ENCODE measurements around the gene TMEM175. TPM values are rescaled to one million over a fixed set of nuclear protein-coding genes. Genes with fewer than 3 reads are reported as not detected.

Gene TMEM175
- total and polyA plus RNA-seq, 9 of the 15 experiments (the other 6 are each of a cell fraction or from before 2014, with no cell fraction given) = 0.13 to 30.9 (median 9.4) TPM

DNA sequence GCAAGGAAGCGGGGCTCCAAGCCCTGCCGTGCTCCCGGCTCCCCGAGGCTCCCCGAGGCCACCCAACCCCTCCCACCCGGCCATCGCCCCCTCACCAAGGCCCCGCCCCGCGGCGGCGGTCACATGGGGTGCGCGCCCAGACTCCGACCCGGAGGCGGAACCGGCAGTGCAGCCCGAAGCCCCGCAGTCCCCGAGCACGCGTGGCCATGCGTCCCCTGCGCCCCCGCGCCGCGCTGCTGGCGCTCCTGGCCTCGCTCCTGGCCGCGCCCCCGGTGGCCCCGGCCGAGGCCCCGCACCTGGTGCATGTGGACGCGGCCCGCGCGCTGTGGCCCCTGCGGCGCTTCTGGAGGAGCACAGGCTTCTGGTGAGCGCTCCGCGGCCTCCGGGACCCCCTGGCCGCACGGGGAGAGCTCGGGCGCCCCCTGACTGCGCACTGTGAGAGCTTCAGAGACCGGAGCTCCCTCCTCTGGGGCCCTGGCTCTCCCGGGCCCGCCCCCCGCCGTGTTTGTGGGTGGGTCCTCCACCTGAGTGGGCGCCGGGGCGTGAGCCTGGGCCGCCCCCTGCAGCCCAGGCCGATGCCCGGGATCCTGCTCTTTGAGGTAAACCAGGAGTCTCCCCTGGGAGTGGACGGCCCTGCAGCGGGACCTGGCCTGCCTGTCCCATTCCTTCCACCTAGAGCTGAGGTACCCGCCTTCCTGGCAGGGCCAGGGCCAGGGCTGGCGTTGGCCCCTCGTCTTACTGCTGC, 54.8 kb downstream of the TMEM175 start, which contains the start of gene IDUA (continued):
- TF ChIP-seq, protein P1, sequence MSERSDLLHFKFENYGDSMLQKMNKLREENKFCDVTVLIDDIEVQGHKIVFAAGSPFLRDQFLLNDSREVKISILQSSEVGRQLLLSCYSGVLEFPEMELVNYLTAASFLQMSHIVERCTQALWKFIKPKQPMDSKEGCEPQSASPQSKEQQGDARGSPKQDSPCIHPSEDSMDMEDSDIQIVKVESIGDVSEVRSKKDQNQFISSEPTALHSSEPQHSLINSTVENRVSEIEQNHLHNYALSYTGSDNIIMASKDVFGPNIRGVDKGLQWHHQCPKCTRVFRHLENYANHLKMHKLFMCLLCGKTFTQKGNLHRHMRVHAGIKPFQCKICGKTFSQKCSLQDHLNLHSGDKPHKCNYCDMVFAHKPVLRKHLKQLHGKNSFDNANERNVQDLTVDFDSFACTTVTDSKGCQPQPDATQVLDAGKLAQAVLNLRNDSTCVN (CRISPR knock-in tag; IDR thresholded peaks at IDR 0.05) = no peak
- TF ChIP-seq RBM34 (IDR thresholded peaks at IDR 0.05; ENCODE audit: borderline replicate concordance, insufficient read depth, low read length) = no peak
- no peak for TF ChIP-seq SMAD2 (IDR thresholded peaks at IDR 0.05; ENCODE audit: low read depth, low read length)
- no peak for TF ChIP-seq BRF1 (IDR thresholded peaks at IDR 0.05; ENCODE audit: borderline replicate concordance, extremely low read depth, insufficient read length)
- no peak; the same call in 1 of the 2 replicates for TF ChIP-seq CREB1 (IDR thresholded peaks at IDR 0.05)
- 0 out of 2 replicates have a peak, but pooled peaks have one; percentile 40 for TF ChIP-seq CREB1 (CRISPR knock-in tag; IDR thresholded peaks at IDR 0.05)
- no peak for TF ChIP-seq ASH1L (IDR thresholded peaks at IDR 0.05; ENCODE audit: borderline replicate concordance, low read depth, partially characterized antibody)
- no peak for TF ChIP-seq SMAD3 (CRISPR knock-in tag; conservative IDR thresholded peaks at IDR 0.05)
- TF ChIP-seq POLR2A (conservative IDR thresholded peaks at IDR 0.05) = peak; percentile 16; the same call in 1 of the 2 replicates
- no peak for TF ChIP-seq MAFK (IDR thresholded peaks at IDR 0.05; ENCODE audit: low read length)
- no peak for TF ChIP-seq BMI1 (IDR thresholded peaks at IDR 0.05; ENCODE audit: low read length)
- TF ChIP-seq, protein P2, sequence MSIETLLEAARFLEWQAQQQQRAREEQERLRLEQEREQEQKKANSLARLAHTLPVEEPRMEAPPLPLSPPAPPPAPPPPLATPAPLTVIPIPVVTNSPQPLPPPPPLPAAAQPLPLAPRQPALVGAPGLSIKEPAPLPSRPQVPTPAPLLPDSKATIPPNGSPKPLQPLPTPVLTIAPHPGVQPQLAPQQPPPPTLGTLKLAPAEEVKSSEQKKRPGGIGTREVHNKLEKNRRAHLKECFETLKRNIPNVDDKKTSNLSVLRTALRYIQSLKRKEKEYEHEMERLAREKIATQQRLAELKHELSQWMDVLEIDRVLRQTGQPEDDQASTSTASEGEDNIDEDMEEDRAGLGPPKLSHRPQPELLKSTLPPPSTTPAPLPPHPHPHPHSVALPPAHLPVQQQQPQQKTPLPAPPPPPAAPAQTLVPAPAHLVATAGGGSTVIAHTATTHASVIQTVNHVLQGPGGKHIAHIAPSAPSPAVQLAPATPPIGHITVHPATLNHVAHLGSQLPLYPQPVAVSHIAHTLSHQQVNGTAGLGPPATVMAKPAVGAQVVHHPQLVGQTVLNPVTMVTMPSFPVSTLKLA (conservative IDR thresholded peaks at IDR 0.05) = peak; percentile 29 to 75; a peak in 3 of 4 replicates
- no peak for TF ChIP-seq ZNF766 (CRISPR knock-in tag; conservative IDR thresholded peaks at IDR 0.05)
- no peak for TF ChIP-seq HDAC2 (IDR thresholded peaks at IDR 0.05)
- TF ChIP-seq PHF20 (IDR thresholded peaks at IDR 0.05; ENCODE audit: partially characterized antibody) = no peak
- peak; percentile 40; the same call in 1 of the 2 replicates for TF ChIP-seq POLR2AphosphoS2 (IDR thresholded peaks at IDR 0.05; ENCODE audit: low read length)
- TF ChIP-seq, protein P3, sequence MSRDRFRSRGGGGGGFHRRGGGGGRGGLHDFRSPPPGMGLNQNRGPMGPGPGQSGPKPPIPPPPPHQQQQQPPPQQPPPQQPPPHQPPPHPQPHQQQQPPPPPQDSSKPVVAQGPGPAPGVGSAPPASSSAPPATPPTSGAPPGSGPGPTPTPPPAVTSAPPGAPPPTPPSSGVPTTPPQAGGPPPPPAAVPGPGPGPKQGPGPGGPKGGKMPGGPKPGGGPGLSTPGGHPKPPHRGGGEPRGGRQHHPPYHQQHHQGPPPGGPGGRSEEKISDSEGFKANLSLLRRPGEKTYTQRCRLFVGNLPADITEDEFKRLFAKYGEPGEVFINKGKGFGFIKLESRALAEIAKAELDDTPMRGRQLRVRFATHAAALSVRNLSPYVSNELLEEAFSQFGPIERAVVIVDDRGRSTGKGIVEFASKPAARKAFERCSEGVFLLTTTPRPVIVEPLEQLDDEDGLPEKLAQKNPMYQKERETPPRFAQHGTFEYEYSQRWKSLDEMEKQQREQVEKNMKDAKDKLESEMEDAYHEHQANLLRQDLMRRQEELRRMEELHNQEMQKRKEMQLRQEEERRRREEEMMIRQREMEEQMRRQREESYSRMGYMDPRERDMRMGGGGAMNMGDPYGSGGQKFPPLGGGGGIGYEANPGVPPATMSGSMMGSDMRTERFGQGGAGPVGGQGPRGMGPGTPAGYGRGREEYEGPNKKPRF (IDR thresholded peaks at IDR 0.05; ENCODE audit: low read depth, low read length) = no peak
- peak; percentile 99 for TF ChIP-seq SAFB (IDR thresholded peaks at IDR 0.05; ENCODE audit: borderline replicate concordance, low read depth, low read length)
- TF ChIP-seq SP1 (CRISPR knock-in tag; IDR thresholded peaks at IDR 0.05) = peak; percentile 62
- TF ChIP-seq ZNF217 (CRISPR knock-in tag; IDR thresholded peaks at IDR 0.05) = no peak
- peak; percentile 5 for TF ChIP-seq PCBP1 (IDR thresholded peaks at IDR 0.05; ENCODE audit: low read depth, low read length, poor library complexity, severe bottlenecking)
- TF ChIP-seq KDM5B (IDR thresholded peaks at IDR 0.05; ENCODE audit: insufficient replicate concordance, low read depth, low read length) = peak; percentile 49
- no peak for TF ChIP-seq ZEB2 (IDR thresholded peaks at IDR 0.05)
- TF ChIP-seq HDAC3 (IDR thresholded peaks at IDR 0.05; ENCODE audit: borderline replicate concordance, partially characterized antibody) = no peak

Data from K562 (cell line).